Kasumi-1 (cell line): ENCODE results near the gene HOXA11.

Experiments used
- DNase-seq, 2 experiments: peaks; one replicate each; lab custom pipeline; 2025; lab: John Stamatoyannopoulos, UW

HOXA11 gene

DNA sequence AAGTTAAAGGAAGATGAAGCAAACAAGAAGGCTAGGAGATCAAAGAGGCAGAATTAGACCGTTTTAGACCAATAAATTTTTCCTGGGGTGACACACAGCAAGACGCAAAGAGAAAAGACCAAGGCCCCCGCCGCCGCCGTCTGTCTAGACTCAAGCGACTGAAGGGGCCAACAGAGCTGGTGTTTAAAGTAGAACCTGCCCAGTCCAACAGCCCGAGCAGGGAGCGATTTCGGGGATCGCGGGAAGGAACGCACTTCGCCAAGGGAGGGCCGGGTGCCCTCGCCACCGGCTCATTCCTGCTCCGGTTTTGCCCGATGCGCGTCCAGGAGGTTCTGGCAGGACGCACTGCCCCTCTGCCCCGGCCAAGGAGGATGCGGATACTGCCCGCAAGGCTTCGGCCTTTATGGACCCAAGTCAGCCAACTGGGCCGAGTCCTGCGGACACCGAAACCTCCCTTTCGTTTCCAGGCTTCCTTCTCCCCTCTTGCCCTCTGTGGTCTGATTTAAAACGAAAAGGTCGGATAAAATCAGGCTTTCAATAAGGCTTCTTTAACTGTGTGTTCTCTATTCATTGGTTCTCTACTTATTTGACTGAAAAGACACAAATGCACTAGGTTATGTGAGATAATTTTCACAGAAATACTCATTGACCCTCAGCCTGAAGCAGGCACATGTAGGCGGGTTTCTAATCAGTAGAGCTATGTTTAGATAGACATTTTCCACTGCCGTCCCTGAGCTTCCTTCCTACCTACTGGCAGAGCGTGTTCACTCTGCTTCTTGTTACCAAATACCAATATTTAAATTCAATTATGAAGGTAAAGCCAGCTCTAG lies 26.4 kb downstream of the HOXA11 start:
- no peak for DNase-seq

DNA sequence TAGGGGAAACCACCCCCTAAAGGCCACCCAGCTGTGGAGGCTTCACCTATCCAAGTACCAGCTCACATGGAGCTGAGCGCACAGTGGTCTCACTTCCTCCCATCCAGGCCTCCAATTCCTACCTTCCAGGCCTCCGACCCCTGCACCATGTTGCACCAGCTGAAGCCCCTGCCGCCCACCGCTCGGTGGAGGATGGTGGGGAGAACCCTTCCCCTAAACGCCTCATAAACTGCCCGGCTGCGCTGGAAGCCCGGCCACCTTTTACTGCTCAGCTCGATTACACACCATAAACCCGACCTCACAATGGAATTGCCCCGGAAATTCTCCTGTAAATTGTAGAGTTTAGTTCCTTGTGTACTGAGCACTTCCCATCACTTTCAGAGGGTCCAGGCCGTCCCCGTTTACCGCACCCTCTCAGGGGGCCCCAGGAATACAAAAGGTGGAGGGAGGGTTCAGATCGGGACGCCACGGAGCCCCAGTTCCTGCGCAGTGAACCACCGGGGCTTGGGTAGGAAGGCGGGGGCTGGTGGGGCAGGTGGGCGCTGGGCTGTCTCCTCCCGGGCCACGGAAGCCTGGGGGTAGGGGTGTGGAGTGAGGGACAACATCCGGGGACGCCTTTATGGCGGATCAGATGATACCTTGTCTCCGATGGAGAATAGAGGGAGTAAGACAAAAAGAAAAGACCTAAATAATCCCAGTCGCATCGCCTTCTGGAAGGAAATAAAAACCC lies 27.2 kb downstream of the HOXA11 start:
- no peak for DNase-seq

DNA sequence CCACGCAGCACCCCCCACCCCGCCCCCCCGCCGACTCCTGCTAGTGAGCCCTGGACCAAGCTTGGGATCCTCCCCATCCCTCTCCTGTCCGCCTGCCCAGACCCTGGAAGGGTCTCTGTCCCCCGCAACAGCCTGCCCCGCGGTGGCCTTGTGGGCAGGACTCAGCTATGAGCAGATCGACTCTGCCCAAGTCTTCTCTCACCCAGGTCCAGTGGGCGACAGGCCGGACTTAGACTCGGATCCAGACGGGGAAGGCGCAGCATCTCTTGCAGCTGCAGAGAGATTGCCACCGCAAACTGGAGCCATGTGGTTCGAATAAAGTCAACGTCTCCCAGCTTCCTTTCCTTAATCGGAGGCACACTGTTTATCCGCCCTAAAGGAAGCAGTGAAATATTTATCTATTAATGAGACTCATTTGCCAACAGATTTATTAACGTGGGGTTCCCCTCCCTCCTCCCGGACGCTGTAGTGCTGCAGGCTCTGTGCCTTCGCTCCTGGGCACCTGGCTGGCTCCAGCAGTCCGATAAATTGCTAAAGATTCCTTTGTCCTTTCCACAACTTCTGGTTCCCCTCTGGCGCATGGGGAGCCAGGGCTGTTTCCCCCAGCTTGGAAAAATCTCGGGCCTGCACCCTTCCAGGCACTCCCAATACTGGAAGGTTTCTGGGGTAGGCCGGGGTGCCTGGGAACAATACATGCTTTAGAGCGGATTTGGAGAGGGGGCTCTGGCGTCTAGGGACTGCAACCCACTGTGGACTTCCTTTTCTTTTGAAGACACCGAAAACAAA lies 27.9 kb downstream of the HOXA11 start:
- no peak for DNase-seq

- DNase-seq: no peak
Observed at GRCh38 chr7:27156508-27156898, 28.5 kb downstream of the HOXA11 start, which contains the start of gene HOXA7. Gene HOXA7, minus strand, starts transcription at chr7:27156675. Its CDS starts 130 bp downstream, at chr7:27156545.

- DNase-seq: no peak
Observed at GRCh38 chr7:27155816-27156507, 29.1 kb downstream of the HOXA11 start.

DNA sequence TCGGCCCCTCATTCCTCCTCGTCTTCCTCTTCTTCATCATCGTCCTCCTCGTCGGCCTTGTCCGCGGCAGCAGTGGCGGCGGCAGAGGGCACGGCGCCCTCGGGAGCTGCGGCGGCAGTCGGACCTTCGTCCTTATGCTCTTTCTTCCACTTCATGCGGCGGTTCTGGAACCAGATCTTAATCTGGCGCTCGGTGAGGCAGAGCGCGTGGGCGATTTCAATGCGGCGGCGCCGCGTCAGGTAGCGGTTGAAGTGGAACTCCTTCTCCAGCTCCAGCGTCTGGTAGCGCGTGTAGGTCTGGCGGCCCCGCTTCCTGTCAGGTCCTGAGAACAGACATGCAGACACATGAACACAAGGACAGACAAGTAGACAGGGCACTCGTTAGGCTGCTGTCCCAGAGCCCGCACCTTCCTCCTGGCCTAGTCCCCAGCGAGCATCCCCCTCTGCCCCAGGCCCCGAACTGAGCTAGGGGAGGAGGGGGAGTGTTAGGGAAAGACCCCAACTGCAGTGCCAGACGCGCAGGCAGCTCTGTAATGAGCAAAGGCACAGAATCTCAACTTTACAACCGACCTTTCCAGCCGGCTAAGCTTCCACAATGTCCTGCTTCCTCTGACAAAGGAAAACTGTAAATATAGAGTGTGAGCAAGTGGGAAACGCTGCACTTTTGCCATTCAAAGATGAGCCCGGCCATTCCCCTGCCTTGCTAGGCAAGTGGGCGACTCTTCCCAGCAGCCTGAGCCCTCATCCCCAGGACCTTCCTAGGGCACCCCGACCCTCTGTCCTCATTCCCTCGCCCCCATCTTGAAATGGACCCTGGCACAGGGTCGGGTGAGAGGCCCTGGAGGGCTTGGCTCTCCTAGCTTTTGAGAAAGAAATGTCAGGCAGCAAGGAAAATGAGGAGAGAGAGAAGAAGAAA lies 29.9 kb downstream of the HOXA11 start:
- no peak for DNase-seq

DNA sequence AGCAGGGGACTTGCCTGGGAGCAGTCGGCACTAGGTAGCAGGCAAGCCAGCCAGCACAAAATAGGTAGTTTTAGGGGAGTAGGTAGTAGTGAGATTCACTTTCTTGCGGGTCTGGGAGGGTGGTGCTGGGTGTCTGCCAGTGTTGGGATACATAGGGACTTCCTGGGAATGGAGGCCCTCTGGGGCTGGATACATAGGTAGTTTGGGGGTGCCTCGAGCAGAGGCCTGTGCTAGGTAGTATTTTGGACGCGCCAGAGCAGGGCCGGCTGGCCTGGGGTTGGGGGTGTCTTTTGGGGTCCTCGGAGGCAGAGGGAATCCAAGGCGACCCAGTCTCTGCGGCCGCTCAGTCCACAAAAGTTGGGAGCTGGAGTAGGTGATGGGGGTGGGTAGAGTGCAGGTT lies 30.7 kb downstream of the HOXA11 start:
- DNase-seq: no peak

DNA sequence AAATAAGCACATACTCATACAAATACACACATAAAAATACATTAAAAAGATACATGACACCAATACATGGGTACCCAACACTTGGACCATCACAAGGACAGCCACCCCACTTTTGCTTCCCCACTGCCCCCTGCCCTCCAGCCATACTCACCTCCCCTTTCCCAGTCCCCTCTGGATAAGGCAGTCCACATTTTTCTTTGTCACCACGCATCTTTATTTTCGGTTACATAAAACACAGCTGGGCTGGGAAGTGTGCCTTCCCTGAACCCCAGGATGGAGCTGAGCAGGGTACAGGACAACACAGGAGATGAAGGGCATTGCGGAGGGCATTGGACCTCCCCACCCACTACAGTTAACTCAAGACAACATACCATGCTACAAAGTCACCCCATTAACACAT lies 31.5 kb downstream of the HOXA11 start:
- peak; percentile 19 to 20 for DNase-seq

DNA sequence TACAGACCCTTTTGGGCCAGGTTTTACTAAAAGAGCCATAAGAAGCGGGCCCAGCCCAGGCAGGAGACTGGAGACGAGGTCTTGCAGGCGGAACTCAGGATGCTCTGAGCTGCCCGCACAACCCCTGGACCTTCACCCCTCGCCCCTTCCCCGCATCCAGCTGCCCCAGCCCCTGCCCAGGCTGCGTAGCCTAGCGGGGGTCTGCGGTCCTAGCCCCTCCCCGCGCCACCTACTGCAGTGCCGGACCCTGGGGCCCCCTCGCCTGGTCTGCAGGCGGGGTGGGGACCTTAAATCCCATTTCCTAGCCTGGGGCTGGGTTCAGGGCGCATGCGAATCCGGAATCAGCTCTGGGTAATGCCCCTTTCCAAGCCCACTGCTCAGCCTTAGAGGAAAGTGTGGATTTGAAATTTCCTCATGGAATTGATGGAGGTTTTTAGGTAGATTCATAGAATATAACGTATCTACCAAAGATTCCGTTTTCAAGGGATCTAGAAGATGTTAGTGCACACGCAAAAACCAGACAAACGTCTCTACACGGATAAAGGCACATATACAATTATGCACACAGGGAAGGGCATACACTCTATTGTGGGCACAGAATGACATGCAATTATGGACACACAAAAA lies 32.1 kb downstream of the HOXA11 start:
- no peak for DNase-seq

DNA sequence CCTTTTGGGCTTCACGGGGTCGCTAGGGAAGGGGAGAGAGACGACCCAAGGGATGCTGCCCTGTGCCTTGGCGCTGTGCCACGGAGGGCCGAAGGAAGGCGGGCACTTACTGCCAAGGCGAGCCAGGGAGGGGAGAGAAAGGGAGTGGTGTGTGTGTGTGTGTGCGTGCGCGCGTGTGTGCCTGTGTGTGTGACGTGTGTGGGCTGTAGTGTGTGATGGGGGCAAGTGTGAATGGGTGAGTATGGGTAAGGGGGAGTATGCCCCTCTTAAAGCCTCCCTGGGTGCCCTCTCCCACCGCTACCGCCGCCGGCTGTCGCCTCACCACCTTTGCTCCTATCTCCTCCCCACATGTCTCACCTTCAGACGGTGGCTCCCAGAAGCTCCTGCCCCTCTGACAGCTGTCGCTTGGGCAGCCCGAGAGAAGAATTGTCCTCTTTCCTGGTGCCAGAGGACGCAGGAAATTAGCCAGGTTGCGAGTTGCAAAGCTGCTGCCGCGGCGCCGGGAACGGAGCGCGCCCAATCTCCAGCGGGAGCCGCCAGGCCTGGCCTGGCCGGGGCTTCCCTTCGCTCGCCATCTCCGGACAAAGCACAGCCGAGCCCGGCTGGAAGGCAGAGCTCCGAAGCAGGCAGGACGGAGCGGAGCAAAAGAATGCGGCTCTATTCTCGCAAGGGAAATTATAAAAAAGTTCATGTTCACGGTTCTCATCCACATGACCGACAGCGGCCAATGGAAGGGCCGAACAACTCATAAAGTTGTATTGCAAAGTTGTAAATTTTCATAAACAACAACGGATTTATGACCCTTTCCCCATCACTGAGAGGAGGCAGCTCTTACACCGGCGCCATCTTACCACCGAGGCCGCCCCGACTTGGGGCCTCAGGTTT lies 32.9 kb downstream of the HOXA11 start, which contains the start of gene HOXA3:
Gene HOXA3, minus strand, starts transcription at position 653 of the 885 bp plus-strand sequence. CDS start 41,943 bp downstream, outside the sequence.
- no peak for DNase-seq

GRCh38 chr7:27151341-27151930 lies 33.6 kb downstream of the HOXA11 start:
- no peak for DNase-seq

DNA sequence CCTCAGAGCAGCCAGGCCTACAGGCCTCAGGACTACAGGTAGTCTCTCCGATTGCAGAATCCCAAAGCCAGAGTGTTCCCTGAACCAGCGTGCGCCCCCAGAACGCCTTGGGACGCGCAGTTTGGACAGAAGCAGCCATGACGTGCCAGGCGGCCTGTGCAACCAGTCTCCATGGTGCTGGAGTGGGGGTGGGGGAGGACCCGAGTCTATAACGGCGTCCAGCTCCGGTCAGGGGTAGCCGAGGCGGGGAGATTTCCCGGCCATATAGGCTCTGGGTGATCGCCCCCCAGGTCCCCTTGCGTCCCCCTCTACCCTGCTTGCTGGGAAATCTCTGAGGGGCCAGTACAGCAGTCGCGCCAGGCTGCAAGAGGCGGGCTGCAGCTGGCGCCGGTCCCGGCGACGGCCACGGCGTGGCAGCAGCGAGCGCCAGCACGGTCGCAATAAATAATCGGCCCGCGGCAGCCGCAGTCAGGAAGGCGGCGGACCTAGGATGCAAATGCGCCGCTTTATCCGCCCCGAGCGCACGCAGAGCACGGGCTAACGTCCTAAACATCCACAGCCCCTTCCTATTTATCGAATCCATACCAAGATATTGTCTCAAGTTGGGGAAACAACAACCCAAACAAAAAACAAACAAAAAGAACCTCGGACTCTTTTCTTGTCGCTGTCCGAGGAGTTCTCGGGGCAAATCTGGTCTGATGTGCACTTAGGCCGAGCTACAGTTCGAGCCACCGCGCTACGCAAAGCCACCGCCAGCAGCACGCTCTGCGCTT lies 34.3 kb downstream of the HOXA11 start:
- DNase-seq: peak; percentile 83 to 88

DNA sequence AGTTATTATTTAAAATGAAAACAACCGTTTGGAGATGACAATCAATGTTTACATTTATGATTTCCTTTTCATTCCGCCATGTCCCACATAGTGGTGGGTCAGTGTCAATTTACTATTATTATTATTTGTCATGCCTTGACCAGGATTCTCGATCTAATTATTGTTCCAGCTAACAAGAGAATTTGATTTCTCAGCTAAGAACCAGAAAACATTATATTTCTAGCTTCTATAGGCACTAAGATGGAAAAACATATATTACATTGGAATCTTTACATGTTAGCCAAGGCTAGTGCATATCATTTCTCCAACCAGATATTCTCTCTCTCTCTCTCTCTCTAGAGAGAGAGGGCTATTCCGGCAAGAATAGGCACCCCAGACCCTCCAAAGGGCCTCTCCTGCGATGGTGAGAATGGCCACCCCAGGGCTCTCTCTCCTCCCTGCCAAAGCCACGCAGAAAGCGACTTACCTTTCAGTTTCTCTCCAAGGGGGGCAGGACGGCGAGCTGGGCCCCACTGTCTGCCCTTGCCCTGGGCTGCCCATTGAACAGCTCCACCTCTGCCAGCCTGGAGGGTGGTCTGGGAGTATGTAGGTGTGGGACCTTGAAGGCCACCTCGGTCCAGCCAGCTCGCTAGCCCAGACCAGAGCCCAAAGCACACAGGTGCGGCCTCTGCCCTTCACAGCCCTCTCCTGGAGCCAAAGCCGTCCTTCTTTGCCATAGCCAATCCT lies 35.0 kb downstream of the HOXA11 start:
- peak in 1 of 2 experiments; percentile 62 for DNase-seq

- no peak for DNase-seq
Observed at GRCh38 chr7:27148756-27149641, 36.0 kb downstream of the HOXA11 start.

GRCh38 chr7:27148031-27148755 lies 36.8 kb downstream of the HOXA11 start:
- DNase-seq: no peak
